Measurements from ENCODE around the gene ALPG. TPM values are rescaled to one million over a fixed set of nuclear protein-coding genes. Genes with fewer than 3 reads are reported as not detected.

ALPG gene
- total and polyA plus RNA-seq, 2 of the 4 experiments (the other 2 are of a cell fraction) = not detected

DNA sequence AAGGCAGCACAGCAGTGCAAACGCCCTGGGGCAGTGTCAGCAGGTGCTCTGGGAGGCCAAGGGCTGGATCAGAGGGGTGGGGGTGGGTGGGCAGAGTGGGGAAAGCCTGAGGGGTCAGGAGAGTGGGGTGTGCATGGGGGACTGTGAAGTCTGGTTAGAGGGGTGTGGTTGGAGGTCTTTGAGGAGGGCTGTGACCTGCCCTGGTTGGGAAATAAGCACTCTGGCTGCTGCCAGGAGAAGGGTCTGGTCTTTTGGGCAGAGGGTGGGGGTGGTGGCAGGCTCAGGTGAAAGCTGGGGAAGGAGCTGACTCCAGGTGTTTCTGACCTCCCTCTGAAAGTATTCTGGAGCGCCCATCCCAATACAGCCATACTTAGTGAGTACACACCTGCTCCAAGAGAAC, 53.5 kb downstream of the ALPG start:
- WGBS, 2 experiments (ENCODE audit: extremely low coverage in 2 of 2, insufficient read length in 1 of 2) = no CpG with 5 or more reads among the region's 2 CpGs
- dilution Hi-C loops (cut with HindIII; ENCODE audit: low sequenced_read_pairs, unreplicated experiment) = no loop called here
- no peak overlapping the region for H3K23ac ChIP-seq (ENCODE audit: low read depth, low read length)

More for the DNA sequence above, 53.5 kb downstream of the ALPG start:
- no peak overlapping the region for H3K56ac ChIP-seq (ENCODE audit: extremely low read depth, insufficient read depth, low read length)
- H3K9me1 ChIP-seq (ENCODE audit: insufficient read depth, low read length) = no peaks in the 10 kb centered on the region
- intact Hi-C loops (cut with micrococcal nuclease) = no loop called here
- H3K4me2 ChIP-seq (ENCODE audit: low read depth, low read length) = no peak overlapping the region
- no peak overlapping the region for H4K91ac ChIP-seq (ENCODE audit: insufficient read depth, low read depth, low read length)
- BruUV-seq (replicated peaks) = no TSS peak
- ATAC-seq (ENCODE audit: low read depth) (no peak), DNase-seq (no peak)
- CTCF ChIA-PET = no interaction called here
- no peak overlapping the region for H4K8ac ChIP-seq (ENCODE audit: low read depth in 2 of 2, low read length in 2 of 2)
- no peaks in the 10 kb centered on the region for H3K36me3 ChIP-seq (ENCODE audit: control insufficient read depth, insufficient read depth, low read length)
- no peak overlapping the region for H3K18ac ChIP-seq (ENCODE audit: low read depth, low read length)
- no peak overlapping the region for H2BK5ac ChIP-seq (ENCODE audit: low read depth, low read length, poor library complexity, severe bottlenecking)
- no peaks in the 10 kb centered on the region for H3K79me1 ChIP-seq (ENCODE audit: low read depth in 1 of 2, low read length in 2 of 2)
- no peak overlapping the region for H2BK120ac ChIP-seq (ENCODE audit: low read depth, low read length)
- H3K4ac ChIP-seq (ENCODE audit: low read depth, low read length) = no peak overlapping the region
- no peak overlapping the region for H2BK20ac ChIP-seq (ENCODE audit: low read depth, low read length)
- no peak overlapping the region for H2AK9ac ChIP-seq (replicated peaks; ENCODE audit: low read depth, low read length, poor library complexity)
- no peak overlapping the region for H4K5ac ChIP-seq (ENCODE audit: low read depth, low read length)
- peaks cover 20% of the 10 kb centered on the region; the same call in 1 of the 2 replicates for H3K27me3 ChIP-seq (ENCODE audit: control insufficient read depth, insufficient read depth, low read length)
- no peak overlapping the region for H3K14ac ChIP-seq (replicated peaks; ENCODE audit: low read depth, low read length)
- H3K9ac ChIP-seq (ENCODE audit: low read depth, low read length) = no peak overlapping the region
- no peaks in the 10 kb centered on the region for H4K20me1 ChIP-seq (ENCODE audit: insufficient read depth, low read length)
- H3K9me3 ChIP-seq (ENCODE audit: control insufficient read depth, insufficient read depth, low read length) = no peaks in the 10 kb centered on the region
- no peak overlapping the region for H3K4me3 ChIP-seq (ENCODE audit: insufficient read depth, low read depth, low read length)
- POLR2A ChIA-PET (ENCODE audit: unreplicated experiment) = no interaction called here
- H3K4me1 ChIP-seq (ENCODE audit: control insufficient read depth, insufficient read depth, low read length) = no peaks in the 10 kb centered on the region
- H2BK15ac ChIP-seq (ENCODE audit: low read depth, low read length) = no peak overlapping the region
- in situ Hi-C loops (cut with MboI; ENCODE audit: low sequenced_read_pairs) = no loop called here
- H2AFZ ChIP-seq (replicated peaks; ENCODE audit: low read length, poor library complexity) = no peak overlapping the region
- no peak overlapping the region for H2AK5ac ChIP-seq (ENCODE audit: low read depth, low read length)
- H3K27ac ChIP-seq (ENCODE audit: insufficient read depth, low read length) = no peak overlapping the region
- TF ChIP-seq POLR2A (IDR thresholded peaks at IDR 0.05; ENCODE audit: low read depth, low read length) = no peak
- TF ChIP-seq, protein P1, sequence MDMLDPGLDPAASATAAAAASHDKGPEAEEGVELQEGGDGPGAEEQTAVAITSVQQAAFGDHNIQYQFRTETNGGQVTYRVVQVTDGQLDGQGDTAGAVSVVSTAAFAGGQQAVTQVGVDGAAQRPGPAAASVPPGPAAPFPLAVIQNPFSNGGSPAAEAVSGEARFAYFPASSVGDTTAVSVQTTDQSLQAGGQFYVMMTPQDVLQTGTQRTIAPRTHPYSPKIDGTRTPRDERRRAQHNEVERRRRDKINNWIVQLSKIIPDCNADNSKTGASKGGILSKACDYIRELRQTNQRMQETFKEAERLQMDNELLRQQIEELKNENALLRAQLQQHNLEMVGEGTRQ (IDR thresholded peaks at IDR 0.05; ENCODE audit: low read depth, low read length) = no peak
- TF ChIP-seq MAFK (IDR thresholded peaks at IDR 0.05; ENCODE audit: low read depth, low read length) = no peak
- TF ChIP-seq NFE2L2 (IDR thresholded peaks at IDR 0.05; ENCODE audit: low read depth, low read length) = no peak
- TF ChIP-seq, protein P2, sequence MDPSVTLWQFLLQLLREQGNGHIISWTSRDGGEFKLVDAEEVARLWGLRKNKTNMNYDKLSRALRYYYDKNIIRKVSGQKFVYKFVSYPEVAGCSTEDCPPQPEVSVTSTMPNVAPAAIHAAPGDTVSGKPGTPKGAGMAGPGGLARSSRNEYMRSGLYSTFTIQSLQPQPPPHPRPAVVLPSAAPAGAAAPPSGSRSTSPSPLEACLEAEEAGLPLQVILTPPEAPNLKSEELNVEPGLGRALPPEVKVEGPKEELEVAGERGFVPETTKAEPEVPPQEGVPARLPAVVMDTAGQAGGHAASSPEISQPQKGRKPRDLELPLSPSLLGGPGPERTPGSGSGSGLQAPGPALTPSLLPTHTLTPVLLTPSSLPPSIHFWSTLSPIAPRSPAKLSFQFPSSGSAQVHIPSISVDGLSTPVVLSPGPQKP (IDR thresholded peaks at IDR 0.05; ENCODE audit: borderline replicate concordance, low read depth, low read length) = no peak
- no peak for TF ChIP-seq RCOR1 (IDR thresholded peaks at IDR 0.05; ENCODE audit: insufficient replicate concordance, low read length)
- TF ChIP-seq MXI1 (IDR thresholded peaks at IDR 0.05; ENCODE audit: borderline replicate concordance, low read depth, low read length) = no peak
- no peak for TF ChIP-seq BHLHE40 (IDR thresholded peaks at IDR 0.05; ENCODE audit: low read depth, low read length)
- TF ChIP-seq RAD21 (IDR thresholded peaks at IDR 0.05; ENCODE audit: low read length) = no peak
- TF ChIP-seq MAZ (IDR thresholded peaks at IDR 0.05; ENCODE audit: borderline replicate concordance, low read depth, low read length) = no peak
- TF ChIP-seq CEBPB (IDR thresholded peaks at IDR 0.05; ENCODE audit: low read depth, low read length) = no peak
- no peak for TF ChIP-seq RFX5 (IDR thresholded peaks at IDR 0.05; ENCODE audit: low read depth, low read length)
- TF ChIP-seq CHD1 (IDR thresholded peaks at IDR 0.05; ENCODE audit: low read depth, low read length) = no peak
- TF ChIP-seq, protein P3, sequence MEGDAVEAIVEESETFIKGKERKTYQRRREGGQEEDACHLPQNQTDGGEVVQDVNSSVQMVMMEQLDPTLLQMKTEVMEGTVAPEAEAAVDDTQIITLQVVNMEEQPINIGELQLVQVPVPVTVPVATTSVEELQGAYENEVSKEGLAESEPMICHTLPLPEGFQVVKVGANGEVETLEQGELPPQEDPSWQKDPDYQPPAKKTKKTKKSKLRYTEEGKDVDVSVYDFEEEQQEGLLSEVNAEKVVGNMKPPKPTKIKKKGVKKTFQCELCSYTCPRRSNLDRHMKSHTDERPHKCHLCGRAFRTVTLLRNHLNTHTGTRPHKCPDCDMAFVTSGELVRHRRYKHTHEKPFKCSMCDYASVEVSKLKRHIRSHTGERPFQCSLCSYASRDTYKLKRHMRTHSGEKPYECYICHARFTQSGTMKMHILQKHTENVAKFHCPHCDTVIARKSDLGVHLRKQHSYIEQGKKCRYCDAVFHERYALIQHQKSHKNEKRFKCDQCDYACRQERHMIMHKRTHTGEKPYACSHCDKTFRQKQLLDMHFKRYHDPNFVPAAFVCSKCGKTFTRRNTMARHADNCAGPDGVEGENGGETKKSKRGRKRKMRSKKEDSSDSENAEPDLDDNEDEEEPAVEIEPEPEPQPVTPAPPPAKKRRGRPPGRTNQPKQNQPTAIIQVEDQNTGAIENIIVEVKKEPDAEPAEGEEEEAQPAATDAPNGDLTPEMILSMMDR (conservative IDR thresholded peaks at IDR 0.05; ENCODE audit: low read depth, low read length) = no peak
- TF ChIP-seq SMC3 (IDR thresholded peaks at IDR 0.05; ENCODE audit: low read depth, low read length) = no peak
- TF ChIP-seq FOS (IDR thresholded peaks at IDR 0.05; ENCODE audit: low read depth, low read length) = no peak
